Measurements from ENCODE around the gene GJB6.
A peak's percentile ranks its signal among the peaks of the same experiment; 100 is the strongest.

Gene GJB6

DNA sequence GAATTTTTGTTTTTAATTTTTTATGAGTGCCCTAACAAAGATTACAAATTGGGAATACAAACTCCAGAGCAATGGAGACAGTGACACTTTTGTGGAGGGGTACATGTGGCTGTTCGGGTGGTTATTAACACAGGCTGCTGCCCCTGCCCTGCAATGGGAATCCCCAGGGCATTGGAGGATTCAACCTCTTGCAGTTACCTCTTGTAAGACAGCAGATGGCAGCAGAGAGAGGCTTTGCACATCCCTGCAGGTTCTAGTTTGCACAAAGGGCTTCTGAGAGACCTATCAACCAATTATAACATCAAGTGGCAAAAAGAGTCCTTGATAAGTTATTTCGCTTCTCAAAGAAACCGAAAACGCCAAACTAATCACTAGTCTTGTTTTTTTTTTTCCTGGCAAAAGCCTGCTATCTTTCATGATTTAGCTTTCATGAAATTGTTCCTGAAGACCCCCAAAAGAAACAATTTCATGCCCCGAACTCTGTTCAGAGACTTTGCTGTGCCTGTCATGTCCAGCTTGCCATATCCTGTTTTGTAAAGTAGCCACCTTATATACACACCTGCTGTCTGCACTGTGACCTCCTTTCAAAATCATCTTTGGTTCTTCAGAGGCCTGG, 49.8 kb downstream of the GJB6 start:
- peak; percentile 63 for DNase-seq

DNA sequence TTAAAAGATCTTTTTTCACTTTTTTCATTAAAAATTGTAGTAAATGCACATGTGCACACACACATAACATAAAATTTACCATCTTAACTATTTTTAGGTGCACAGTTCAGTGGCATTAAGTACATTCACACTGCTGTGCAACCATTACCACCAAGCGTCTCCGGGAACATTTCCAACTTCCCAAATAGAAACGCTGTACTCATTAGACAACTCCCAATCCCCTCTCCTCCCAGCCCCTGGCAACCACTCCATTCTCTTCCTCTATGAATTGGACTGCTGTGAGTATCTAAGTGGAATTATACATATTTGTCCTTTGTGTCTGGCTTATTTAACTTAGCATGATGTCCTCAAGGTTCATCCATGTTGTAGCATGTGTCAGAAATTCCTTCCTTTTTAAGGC, 50.9 kb downstream of the GJB6 start:
- no peak for DNase-seq

DNA sequence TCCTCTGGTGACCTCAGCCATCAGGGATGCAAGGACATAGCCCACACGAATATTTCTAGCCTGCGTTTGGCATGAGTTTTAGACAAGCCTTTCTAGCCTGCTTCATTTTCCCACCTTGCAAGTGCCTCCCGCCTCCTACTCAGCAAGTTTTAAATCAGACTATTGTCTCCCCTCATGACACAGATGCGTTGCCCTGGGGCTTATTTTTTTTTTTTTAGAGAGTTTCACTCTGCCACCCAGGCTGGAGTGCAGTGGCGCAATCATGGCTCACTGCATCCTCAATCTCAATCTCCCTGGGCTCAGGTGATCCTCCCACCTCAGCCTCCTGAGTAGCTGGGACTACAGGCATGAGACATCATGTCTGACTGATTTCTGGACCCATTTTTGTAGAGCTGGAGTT, 54.0 kb downstream of the GJB6 start:
- no peak for DNase-seq

DNA sequence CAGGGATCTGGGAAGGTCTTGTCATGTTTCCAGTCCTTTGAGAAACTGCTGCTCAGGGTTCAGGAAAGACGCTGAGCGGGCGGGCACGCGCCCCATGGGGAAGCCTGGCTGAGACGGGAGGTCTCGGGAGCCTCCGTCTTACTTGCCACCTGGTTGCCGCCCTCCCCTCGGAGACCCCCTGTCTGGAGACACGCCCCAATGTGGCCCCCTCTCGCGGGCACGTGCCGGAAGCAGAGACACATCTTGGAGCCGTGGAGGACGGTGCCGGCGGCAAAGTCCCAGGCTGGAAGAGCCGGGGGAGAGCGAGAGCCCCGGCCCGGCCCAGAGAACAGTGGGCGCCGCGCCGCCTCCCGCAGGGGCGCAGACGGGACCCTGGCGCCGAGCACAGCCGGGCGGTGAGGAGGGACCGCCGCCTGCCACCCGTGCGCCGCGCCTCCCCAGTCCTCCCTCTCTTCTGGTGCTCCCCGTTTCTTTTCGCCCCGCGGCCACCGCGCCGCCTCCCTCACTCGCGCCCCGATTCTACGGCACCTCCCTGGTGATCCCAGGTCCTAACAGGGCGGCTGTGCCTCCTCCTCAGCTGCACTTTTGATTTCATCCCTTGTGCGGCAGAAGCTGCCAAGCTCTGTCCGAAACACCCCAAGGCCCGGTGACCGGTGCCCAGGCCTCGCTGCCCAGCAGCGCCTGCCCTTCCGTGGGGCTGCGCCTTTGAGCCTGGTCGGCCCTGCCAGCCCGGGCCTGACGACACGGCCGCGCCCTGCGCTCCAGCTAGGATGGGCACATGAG, 54.9 kb downstream of the GJB6 start:
- DNase-seq = no peak

DNA sequence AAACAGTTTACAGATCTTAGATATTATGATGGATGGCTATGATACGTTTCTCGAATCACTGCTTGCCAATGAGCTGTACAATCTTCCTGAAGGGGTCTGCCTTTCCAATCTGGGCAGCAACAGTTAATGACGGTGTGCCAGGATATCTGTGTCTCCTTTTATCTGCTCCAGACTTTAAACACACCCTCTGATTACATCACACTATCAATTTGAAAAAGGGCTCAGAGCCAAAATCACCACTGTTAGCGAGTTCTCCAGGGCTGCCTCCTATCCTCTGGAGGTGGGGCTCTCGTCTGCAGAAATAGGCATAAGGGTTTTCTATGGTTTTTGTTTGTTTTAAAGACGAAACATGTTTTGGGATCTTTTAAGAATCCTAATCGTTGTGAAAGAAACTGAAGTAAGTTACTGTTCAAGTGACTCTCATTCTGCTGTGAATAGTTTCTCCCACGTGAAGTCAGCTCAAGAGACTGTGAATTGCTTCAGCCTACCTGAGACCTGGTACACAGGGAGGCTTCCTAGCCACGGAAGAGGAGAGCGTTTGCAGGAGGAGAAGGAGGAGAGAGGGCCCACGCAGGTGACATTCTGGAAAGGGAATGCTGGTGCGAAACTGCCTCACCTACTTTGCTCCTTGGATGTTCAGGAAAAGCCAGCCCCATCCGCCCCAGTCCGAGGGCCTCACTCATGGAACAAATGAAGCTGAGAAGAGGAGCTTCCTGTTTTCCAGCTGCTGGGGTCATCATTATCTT, 56.0 kb downstream of the GJB6 start:
- DNase-seq = peak; percentile 37

DNA sequence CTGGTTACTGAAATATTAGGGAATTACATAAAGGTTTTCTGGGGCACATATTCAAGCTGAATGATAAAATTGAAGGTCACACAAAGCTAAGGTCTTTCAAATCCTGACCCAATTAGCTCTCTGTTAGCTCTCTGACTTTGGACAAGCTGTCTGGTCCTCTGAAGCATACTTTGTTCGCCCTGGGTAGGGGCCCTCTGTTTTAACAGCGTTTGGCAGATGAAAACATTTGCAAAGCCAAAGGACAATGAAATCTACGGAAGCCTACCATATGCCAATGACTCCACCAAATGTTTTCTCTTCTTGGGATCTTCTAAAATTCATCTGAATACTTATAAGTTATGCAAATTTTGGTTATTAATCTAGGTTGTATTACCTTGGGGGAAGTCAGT, 56.7 kb downstream of the GJB6 start:
- no peak for DNase-seq

DNA sequence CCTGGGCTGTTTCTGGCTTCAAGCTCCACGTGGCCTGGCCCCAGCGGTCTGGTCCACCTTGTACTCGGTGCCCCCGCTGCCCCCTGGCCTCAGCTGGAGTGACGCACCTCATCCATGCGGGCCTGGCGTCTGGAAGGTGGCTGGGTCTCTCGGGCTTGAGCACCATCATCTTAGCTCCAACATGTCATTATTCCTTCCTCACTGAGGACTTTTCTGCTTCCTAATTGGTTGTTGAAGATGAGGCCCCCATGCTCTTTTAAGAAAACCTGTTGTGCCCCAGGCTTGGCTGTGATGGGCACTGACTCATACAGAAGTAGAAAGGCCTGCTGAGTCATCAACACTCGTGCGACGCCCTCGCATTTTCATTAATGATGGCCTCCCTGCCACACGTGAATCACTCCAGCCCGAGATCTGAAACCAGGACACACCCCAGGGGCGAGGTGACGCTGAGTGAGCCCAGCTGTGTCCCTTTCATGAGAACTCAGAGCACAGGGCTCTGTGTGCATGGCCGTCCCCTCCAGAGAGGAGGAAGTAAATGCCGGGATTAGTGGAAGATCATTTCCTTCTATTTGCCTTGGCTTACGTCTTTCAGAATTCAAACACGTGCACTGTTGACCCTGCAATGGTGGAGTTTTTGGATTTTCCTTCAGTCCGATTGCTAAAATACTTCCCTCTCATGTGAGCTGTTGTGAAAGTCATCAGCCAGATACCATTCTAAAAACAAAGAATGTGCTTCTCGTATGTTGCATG, 57.3 kb downstream of the GJB6 start:
- DNase-seq = peak; percentile 68

DNA sequence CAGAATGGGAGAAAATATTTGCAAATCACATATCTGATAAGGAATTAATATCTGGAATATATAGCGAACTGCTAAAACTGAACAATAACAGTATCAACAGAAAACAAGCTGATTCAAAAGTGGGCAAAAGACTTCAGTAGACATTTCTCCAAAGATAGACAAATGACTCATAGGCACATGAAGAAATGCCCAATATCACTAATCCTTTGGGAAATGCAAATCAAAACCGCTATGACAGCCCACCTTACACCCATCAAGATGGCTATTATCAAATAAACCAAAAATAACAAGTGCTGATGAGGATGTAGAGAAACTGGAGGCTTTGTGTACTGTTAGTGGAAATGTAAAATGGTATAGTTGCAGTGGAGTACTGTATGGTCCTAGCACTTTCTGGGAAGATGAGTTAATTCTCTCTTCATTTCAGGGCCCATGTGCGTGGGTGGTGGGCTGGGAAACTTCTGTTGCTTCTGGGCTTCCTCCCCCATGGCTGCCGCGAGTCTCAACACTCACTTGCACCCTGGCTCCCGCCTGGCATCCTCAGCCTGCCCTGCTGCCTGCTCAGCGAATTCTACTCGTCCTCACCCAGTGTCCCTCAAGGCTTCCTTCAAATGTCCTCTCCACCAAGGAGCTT, 58.9 kb downstream of the GJB6 start:
- no peak for DNase-seq

Data from NCI-H69 (cell line).